Gastrocnemius medialis (tissue), 4 donors: Measurements from ENCODE around the gene INPP5A.

Experiments used
- CTCF ChIP-seq, 5 experiments: fragments of 450-650 bp in 3 of 5; fragments of 200-600 bp in 2 of 5; sonication (generic) in 2 of 5; IDR thresholded peaks in 4 of 5; conservative IDR thresholded peaks in 1 of 5; 1 replicate in 4 of 5; 2 replicates in 1 of 5; pipeline ENCODE4 v1.5.1; 2016 to 2019; ENCODE audit warnings: antibody characterized with exemption in 5 of 5, mild to moderate bottlenecking in 3 of 5, moderate library complexity in 3 of 5
- POLR2A ChIP-seq, 2 donors: fragments of 450-650 bp; IDR thresholded peaks; one replicate each; pipeline ENCODE4 v1.6.1; 2017; ENCODE audit warnings: antibody characterized with exemption in 2 of 2, mild to moderate bottlenecking in 2 of 2, moderate library complexity in 2 of 2

- TF ChIP-seq CTCF (IDR thresholded peaks at IDR 0.05 in 4 of 5, conservative IDR thresholded peaks at IDR 0.05 in 1 of 5), result no peak
- no peak for TF ChIP-seq POLR2A (IDR thresholded peaks at IDR 0.05)
Measured at GRCh38 chr10:132539894-132540293, 2.3 kb downstream of the INPP5A start.
